Liver (tissue), 9 donors: ENCODE data around the gene DYNAP. TPM values are rescaled to one million over a fixed set of nuclear protein-coding genes. Genes with fewer than 3 reads are reported as not detected.

Experiments used
- DNase-seq: peaks from one replicate; pipeline ENCODE4 v3.0.0-alpha.2; 2017; ENCODE audit warnings: low spot score
- H3K27ac ChIP-seq, 2 donors: one replicate each; pipeline ENCODE4 v1.7.0; 2013; ENCODE audit warnings: inconsistent platforms in 2 of 2, low read length in 2 of 2, control low read depth in 1 of 2, low read depth in 1 of 2, mild to moderate bottlenecking in 1 of 2
- H3K27me3 ChIP-seq, 4 donors: one replicate each; pipeline versions ENCODE4 v1.6.1 to v1.7.0; 2013; ENCODE audit warnings: low read length in 3 of 4, inconsistent platforms in 1 of 4, mild to moderate bottlenecking in 1 of 4, moderate library complexity in 1 of 4; ENCODE audit not compliant: control insufficient read depth in 4 of 4, insufficient read depth in 4 of 4
- H3K36me3 ChIP-seq, 4 donors: one replicate each; pipeline versions ENCODE4 v1.6.1 to v1.7.0; 2013; ENCODE audit warnings: low read length in 3 of 4, mild to moderate bottlenecking in 3 of 4, low read depth in 1 of 4, moderate library complexity in 1 of 4; ENCODE audit not compliant: control insufficient read depth in 4 of 4, insufficient read depth in 3 of 4
- H3K4me1 ChIP-seq, 4 donors: one replicate each; pipeline versions ENCODE4 v1.6.1 to v1.7.0; 2013; ENCODE audit warnings: low read length in 3 of 4, mild to moderate bottlenecking in 3 of 4, moderate library complexity in 1 of 4; ENCODE audit not compliant: control insufficient read depth in 4 of 4, insufficient read depth in 4 of 4
- H3K4me3 ChIP-seq, 3 donors: one replicate each; pipeline versions ENCODE4 v1.6.1 to v1.7.0; 2013; ENCODE audit warnings: low read length in 3 of 3, control low read depth in 1 of 3, low read depth in 1 of 3, mild to moderate bottlenecking in 1 of 3
- H3K9ac ChIP-seq, 2 donors: one replicate each; pipeline ENCODE4 v1.7.0; 2013; ENCODE audit warnings: low read length in 2 of 2, mild to moderate bottlenecking in 2 of 2, moderate library complexity in 2 of 2, control low read depth in 1 of 2, low read depth in 1 of 2
- H3K9me3 ChIP-seq, 4 donors: one replicate each; pipeline versions ENCODE4 v1.6.1 to v1.7.0; 2013; ENCODE audit warnings: low read length in 3 of 4; ENCODE audit not compliant: control insufficient read depth in 4 of 4
- EGR1 ChIP-seq, 2 donors: IDR thresholded peaks; 2 replicates each; pipeline ENCODE4 v1.6.1; 2016 to 2018; ENCODE audit warnings: antibody characterized with exemption in 2 of 2, low read depth in 2 of 2
- FOXA1 ChIP-seq: IDR thresholded peaks from 2 replicates; pipeline ENCODE4 v1.6.1; 2016; ENCODE audit warnings: antibody characterized with exemption
- FOXA2 ChIP-seq: IDR thresholded peaks from 2 replicates; pipeline ENCODE4 v1.6.1; 2016; ENCODE audit warnings: antibody characterized with exemption
- HNF4A ChIP-seq, 2 donors: conservative IDR thresholded peaks; 2 replicates each; pipeline ENCODE4 v1.6.1; 2016; ENCODE audit warnings: antibody characterized with exemption in 2 of 2, mild to moderate bottlenecking in 2 of 2
- HNF4G ChIP-seq: IDR thresholded peaks from 2 replicates; pipeline ENCODE4 v1.6.1; 2016; ENCODE audit warnings: antibody characterized with exemption
- RAD21 ChIP-seq, 2 donors: IDR thresholded peaks; 2 replicates each; pipeline ENCODE4 v1.6.1; 2016; ENCODE audit warnings: antibody characterized with exemption in 2 of 2, mild to moderate bottlenecking in 2 of 2
- RXRA ChIP-seq, 2 donors: IDR thresholded peaks; 2 replicates each; pipeline ENCODE4 v1.6.1; 2017 to 2018; ENCODE audit warnings: antibody characterized with exemption in 2 of 2, mild to moderate bottlenecking in 1 of 2
- SP1 ChIP-seq: IDR thresholded peaks from 2 replicates; pipeline ENCODE4 v1.6.1; 2018; ENCODE audit warnings: antibody characterized with exemption, mild to moderate bottlenecking
- TAF1 ChIP-seq: conservative IDR thresholded peaks from 2 replicates; pipeline ENCODE4 v1.6.1; 2016; ENCODE audit warnings: antibody characterized with exemption, mild to moderate bottlenecking
- YY1 ChIP-seq: IDR thresholded peaks from 2 replicates; pipeline ENCODE4 v1.6.1; 2016; ENCODE audit warnings: antibody characterized with exemption, mild to moderate bottlenecking
- WGBS: extraction: QIAGEN DNeasy Blood & Tissue Kit; methylation state at CpG from one replicate; pipeline ENCODE4 v1.1.7; 2013; 5-methylcytosine and 5-hydroxymethylcytosine counted together
- polyA plus RNA-seq, 2 donors: library from polyadenylated mRNA; stranded (reverse) in 1 of 2; unstranded in 1 of 2; fragments of 200-250 nt in 1 of 2; fragments of >200 nt in 1 of 2; fragmentation: Nextera tagmentation in 1 of 2; extraction: Ambion mirVana in 1 of 2; gene quantifications; one replicate each; pipeline versions ENCODE4 v1.2.1 to v1.2.3, GENCODE V29; 2013 to 2015
- total RNA-seq, 2 donors: library from RNA; depleted of rRNA; stranded (reverse); fragments of >200 nt; gene quantifications; one replicate each; pipeline ENCODE4 v1.2.3, GENCODE V29; 2014
- TF ChIP-seq, protein P1 (sequence below): IDR thresholded peaks from 2 replicates; pipeline ENCODE4 v1.6.1; 2016; ENCODE audit warnings: antibody characterized with exemption
- TF ChIP-seq, protein P2 (sequence below): IDR thresholded peaks from 2 replicates; pipeline ENCODE4 v1.6.1; 2016; ENCODE audit warnings: antibody characterized with exemption
- TF ChIP-seq, protein P3 (sequence below): IDR thresholded peaks from 2 replicates; pipeline ENCODE4 v1.6.1; 2016; ENCODE audit warnings: antibody characterized with exemption
- donor health status: healthy.
- donor health status: healthy.
- donor health status: healthy.
- donor health status: healthy.
- donor health status: healthy.

DYNAP gene
- total and polyA plus RNA-seq, 4 donors = not detected

DNA sequence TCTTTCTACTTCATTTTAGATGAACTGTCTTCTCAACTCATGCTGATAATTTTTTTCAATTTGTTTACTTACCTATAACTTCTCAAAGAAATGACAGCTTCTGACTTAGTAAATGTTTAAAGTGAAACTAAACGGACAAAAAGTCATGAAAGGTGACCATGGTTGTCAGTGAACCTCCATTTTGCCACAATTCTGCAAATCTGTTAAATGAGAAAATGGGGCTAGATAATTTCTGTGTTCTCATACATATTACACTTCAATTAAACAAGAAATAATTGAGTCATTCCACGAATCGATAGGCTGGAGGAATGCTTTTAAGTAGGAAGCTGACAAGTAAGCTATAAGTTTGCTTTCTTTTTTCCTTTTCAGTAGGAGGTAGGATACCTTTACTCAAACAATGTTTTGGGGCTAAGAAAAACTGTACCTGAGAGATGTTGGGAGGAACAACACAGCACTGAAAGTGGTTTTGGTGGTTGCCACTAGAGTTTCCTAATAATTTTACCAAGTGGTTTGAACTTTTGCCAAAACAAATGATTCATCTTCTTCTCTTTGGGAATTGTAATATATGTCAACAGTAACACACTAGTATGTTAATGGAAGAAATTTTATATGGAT is 17.1 kb downstream of the DYNAP start:
- Histone ChIP-seq H3K9ac (peak overlapping the region; percentile 65 to 99), H3K36me3 (no peaks in the 10 kb centered on the region), H3K4me1 (peaks cover 2 to 6% (median 5%) of the 10 kb centered on the region in 4 donors), H3K27ac (peak overlapping the region; percentile 89 to 99), H3K9me3 (no peaks in the 10 kb centered on the region), H3K27me3 (no peaks in the 10 kb centered on the region), H3K4me3 (peak overlapping the region; percentile 52 to 71 (median 55))
- DNase-seq = no peak
- WGBS = 48% methylated on average over 3 of the region's 3 CpGs
- TF ChIP-seq, protein P1, sequence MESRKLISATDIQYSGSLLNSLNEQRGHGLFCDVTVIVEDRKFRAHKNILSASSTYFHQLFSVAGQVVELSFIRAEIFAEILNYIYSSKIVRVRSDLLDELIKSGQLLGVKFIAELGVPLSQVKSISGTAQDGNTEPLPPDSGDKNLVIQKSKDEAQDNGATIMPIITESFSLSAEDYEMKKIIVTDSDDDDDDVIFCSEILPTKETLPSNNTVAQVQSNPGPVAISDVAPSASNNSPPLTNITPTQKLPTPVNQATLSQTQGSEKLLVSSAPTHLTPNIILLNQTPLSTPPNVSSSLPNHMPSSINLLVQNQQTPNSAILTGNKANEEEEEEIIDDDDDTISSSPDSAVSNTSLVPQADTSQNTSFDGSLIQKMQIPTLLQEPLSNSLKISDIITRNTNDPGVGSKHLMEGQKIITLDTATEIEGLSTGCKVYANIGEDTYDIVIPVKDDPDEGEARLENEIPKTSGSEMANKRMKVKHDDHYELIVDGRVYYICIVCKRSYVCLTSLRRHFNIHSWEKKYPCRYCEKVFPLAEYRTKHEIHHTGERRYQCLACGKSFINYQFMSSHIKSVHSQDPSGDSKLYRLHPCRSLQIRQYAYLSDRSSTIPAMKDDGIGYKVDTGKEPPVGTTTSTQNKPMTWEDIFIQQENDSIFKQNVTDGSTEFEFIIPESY = no peak
- TF ChIP-seq YY1 (peak; percentile 84), RXRA (IDR thresholded peaks at IDR 0.05) (no peak), EGR1 (IDR thresholded peaks at IDR 0.05; ENCODE audit: low read depth in 2 of 2) (no peak), HNF4G (no peak), FOXA2 (no peak), HNF4A (conservative IDR thresholded peaks at IDR 0.05) (no peak), SP1 (no peak), FOXA1 (no peak), TAF1 (peak; percentile 28)
- TF ChIP-seq, protein P2, sequence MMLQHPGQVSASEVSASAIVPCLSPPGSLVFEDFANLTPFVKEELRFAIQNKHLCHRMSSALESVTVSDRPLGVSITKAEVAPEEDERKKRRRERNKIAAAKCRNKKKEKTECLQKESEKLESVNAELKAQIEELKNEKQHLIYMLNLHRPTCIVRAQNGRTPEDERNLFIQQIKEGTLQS = no peak
- TF ChIP-seq, protein P3, sequence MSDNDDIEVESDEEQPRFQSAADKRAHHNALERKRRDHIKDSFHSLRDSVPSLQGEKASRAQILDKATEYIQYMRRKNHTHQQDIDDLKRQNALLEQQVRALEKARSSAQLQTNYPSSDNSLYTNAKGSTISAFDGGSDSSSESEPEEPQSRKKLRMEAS = no peak

DNA sequence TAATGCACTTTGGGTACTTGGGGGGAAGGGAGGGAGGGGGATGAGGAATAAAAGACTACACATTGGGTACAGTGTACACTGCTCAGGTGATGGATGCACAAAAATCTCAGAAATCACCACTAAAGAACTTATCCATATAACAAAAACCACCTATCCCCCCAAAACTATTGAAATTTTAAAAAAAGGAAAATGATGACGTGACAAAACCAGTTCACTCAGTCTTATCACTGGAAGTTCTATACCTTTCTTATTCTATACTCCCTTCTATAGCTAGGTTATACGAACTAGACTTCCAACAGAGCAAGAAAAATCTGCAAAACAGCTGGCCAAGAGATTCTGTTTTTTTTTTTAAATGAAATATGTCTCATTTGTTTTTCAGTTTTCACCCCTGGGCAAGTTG is 20.8 kb downstream of the DYNAP start:
- H3K4me3 ChIP-seq = no peak overlapping the region
- no peaks in the 10 kb centered on the region for H3K27me3 ChIP-seq
- H3K9me3 ChIP-seq = no peaks in the 10 kb centered on the region
- TF ChIP-seq RAD21 (IDR thresholded peaks at IDR 0.05) (no peak), EGR1 (IDR thresholded peaks at IDR 0.05; ENCODE audit: low read depth in 2 of 2) (no peak), FOXA2 (no peak)
- no peaks in the 10 kb centered on the region for H3K36me3 ChIP-seq
- 80% methylated on average over 2 of the region's 2 CpGs for WGBS
- no peak overlapping the region for H3K9ac ChIP-seq
- H3K27ac ChIP-seq = no peak overlapping the region
- no peak for DNase-seq
- peaks cover 2 to 6% (median 5%) of the 10 kb centered on the region in 4 donors for H3K4me1 ChIP-seq

DNA sequence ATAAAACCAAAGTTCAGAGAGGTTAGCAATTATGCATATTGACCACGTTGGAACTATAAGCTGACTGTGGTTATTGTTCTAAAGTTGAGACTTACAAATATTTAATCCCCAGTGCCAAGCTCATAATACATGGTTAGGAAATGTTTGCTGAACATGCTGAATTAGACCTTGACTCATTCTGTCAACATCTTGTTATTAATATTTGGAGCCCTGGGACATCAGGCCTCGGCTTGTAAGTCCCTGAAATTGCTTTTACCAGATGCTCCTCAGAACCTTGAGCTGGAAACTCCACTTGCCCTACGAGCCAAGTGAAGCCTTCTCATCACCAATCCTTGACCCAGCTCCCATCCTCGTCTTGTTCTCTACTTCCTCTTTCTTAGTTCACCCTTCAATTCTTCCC is 21.2 kb downstream of the DYNAP start:
- Histone ChIP-seq H3K27ac (no peak overlapping the region), H3K4me1 (peaks cover under 1 to 6% (median 2%) of the 10 kb centered on the region in 4 donors), H3K9me3 (no peaks in the 10 kb centered on the region), H3K4me3 (no peak overlapping the region), H3K27me3 (no peaks in the 10 kb centered on the region), H3K9ac (no peak overlapping the region), H3K36me3 (no peaks in the 10 kb centered on the region)
- DNase-seq = no peak
- TF ChIP-seq HNF4A (conservative IDR thresholded peaks at IDR 0.05) = peak in 1 of 2 donors; percentile 13
- TF ChIP-seq, protein P3 = no peak
- 57% methylated on average over 4 of the region's 4 CpGs for WGBS
